Measurements from ENCODE around the gene ZSCAN22. TPM values are rescaled to one million over a fixed set of nuclear protein-coding genes. Genes with fewer than 3 reads are reported as not detected.

Gene ZSCAN22
- total RNA-seq, 2 donors from 2014 or later: 4.0 to 5.0 TPM

DNA sequence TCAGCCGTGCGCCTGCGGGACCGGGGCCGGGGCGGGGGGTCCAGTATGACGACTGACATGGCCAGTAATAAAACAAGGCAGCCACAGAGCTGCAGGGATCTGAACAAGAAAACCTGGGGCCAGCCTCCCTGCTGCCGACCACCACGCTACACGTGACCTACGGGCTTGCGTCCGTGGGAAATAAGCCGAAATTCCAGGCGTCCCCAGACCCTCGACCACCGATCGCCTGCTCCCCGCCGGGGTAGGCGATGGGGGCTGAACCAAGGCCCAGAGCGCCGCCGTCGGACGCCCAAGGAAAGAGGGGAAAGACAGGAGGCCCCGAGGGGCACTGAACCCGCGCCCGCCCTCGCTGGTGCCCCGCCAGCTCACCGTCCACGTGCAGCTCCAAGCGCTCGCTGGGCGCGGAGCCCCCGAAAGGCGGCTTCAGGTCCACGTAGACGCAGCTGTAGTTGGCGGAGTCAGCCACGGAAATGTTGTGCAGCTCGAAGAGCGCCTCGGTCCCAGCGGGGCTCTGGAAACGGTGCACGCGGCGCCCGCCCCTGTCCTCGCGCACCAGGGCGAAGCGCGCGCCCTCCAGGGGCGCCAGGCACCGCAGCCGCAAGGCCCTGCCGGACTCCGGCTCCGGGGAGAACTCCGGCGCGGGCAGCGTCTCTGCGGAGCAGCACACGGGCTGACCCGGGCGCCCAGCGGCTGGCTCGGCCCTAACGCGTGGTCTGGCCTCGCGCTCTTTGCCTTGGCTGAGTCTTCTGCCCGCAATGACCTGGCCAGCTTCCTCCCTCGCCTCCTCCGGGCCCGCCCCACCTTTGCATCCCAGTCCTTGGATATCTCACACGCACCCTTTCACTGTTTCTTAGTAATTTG lies 23.4 kb downstream of the ZSCAN22 start:
- Mint-ChIP-seq H3K4me3 (no peak overlapping the region), H3K27me3 (ENCODE audit: low read depth) (no peaks in the 10 kb centered on the region)

DNA sequence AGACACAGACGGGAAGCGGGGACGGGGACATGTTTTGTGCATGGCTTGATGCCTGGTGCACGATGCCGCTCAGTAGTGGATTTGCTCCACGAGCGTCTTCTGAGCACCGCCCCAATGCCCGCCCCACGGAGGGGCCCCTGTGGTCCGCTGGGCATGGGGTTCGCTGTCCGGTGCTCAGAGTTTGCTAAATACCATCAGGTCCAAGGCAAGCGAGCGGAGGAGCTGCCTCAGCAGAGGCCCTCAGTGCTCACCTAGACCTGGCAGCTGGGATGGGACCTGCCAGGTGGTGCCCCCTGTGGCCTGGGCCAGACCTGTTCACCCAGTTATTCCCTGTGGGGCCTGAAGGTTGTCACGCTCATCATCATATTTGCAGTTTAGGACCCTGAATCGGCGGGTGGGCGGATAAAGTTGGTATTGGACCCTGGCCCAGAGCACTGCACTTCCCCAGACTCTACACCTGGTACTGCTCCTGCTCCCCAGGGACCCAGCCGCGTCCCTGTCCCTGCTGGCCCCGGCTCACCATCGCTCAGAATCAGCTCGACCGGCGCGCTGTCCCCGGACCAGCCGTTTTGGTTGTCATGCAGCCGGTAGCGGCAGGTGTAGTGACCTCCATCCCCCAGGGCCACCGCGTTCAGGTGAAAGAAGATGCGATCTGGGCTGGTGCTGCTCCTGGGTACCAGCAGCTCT lies 24.2 kb downstream of the ZSCAN22 start:
- Mint-ChIP-seq H3K4me3 (peak overlapping the region in 1 of 2 donors; percentile 36), H3K27me3 (ENCODE audit: low read depth) (no peaks in the 10 kb centered on the region), H3K27ac (no peak overlapping the region), H3K36me3 (ENCODE audit: insufficient read depth in 2 of 2) (peaks cover 2 to 8% of the 10 kb centered on the region in 2 donors), H3K9me3 (no peaks in the 10 kb centered on the region), H3K4me1 (ENCODE audit: low read depth) (peaks cover 31% of the 10 kb centered on the region)
- no peak for DNase-seq
- no peak for ATAC-seq (replicated peaks in 1 of 2)

More for the DNA sequence above, 23.4 kb downstream of the ZSCAN22 start:
- H3K9me3 Mint-ChIP-seq: no peaks in the 10 kb centered on the region
- peaks cover 39% of the 10 kb centered on the region for H3K4me1 Mint-ChIP-seq (ENCODE audit: low read depth)
- ATAC-seq (replicated peaks in 1 of 2) (no peak), DNase-seq (no peak)
- H3K36me3 Mint-ChIP-seq (ENCODE audit: insufficient read depth in 2 of 2): peaks cover 2 to 14% of the 10 kb centered on the region in 2 donors
- H3K27ac Mint-ChIP-seq: no peak overlapping the region

DNA sequence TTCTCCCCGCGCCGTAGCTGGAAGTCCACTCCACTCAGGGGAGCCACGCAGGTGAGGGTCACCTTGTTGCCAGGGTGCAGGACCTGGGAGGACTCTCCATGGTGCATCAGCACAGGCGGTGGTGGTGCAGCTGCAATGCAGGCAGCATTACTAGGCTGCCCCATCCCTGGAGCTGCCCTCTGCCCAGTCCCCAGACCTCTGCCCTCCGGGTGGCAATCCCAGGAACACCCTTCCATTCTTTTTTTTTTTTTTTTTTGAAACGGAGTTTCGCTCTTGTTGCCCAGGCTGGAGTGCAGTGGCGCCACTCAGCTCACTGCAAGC lies 24.7 kb downstream of the ZSCAN22 start:
- H3K9me3 Mint-ChIP-seq: no peaks in the 10 kb centered on the region
- no peaks in the 10 kb centered on the region for H3K27me3 Mint-ChIP-seq (ENCODE audit: low read depth)
- ATAC-seq (replicated peaks in 1 of 2): no peak
- peaks cover 26% of the 10 kb centered on the region for H3K4me1 Mint-ChIP-seq (ENCODE audit: low read depth)
- peaks cover 2 to 8% of the 10 kb centered on the region in 2 donors for H3K36me3 Mint-ChIP-seq (ENCODE audit: insufficient read depth in 2 of 2)
- H3K27ac Mint-ChIP-seq: no peak overlapping the region
- DNase-seq: no peak
- H3K4me3 Mint-ChIP-seq: no peak overlapping the region

DNA sequence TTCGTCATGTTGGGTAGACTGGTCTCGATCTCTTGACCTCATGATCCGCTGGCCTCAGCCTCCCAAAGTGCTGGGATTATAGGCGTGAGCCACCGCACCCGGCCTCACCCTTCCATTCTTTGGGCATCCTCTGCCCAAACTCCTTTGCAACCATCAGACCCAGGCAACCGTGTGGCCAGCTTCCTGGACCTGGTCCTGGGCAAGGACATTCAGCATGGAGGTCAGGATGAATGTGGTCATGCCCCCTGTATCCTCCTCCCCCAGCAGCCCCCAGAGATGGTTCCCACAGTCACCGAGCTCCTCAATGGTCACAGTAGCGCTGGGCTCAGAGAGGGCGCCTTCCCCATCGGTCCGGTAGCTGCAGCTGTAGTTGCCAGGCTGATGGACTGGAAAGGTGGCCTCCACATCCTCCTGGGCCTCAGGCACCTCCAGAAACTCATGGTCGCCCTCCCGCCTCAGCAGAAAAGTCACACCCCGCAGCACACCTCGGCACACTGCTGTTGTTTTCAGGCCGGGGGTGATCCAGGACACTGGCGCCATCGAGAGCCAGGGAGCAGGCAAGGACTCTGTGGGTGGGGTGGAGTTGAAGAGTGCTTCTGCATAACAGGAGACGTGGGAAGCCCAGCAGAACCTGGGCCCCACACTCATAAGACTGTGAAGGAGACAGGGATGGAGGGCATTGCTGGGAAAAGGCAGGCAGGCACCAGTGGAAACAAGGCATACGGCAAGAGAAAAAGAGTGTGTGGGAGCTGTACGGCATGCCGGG lies 25.4 kb downstream of the ZSCAN22 start:
- Mint-ChIP-seq H3K9me3 (no peaks in the 10 kb centered on the region), H3K27ac (no peak overlapping the region), H3K4me3 (no peak overlapping the region), H3K27me3 (ENCODE audit: low read depth) (no peaks in the 10 kb centered on the region), H3K36me3 (ENCODE audit: insufficient read depth in 2 of 2) (peaks cover 2 to 6% of the 10 kb centered on the region in 2 donors), H3K4me1 (ENCODE audit: low read depth) (peaks cover 23% of the 10 kb centered on the region)
- DNase-seq (no peak), ATAC-seq (replicated peaks in 1 of 2) (no peak)

DNA sequence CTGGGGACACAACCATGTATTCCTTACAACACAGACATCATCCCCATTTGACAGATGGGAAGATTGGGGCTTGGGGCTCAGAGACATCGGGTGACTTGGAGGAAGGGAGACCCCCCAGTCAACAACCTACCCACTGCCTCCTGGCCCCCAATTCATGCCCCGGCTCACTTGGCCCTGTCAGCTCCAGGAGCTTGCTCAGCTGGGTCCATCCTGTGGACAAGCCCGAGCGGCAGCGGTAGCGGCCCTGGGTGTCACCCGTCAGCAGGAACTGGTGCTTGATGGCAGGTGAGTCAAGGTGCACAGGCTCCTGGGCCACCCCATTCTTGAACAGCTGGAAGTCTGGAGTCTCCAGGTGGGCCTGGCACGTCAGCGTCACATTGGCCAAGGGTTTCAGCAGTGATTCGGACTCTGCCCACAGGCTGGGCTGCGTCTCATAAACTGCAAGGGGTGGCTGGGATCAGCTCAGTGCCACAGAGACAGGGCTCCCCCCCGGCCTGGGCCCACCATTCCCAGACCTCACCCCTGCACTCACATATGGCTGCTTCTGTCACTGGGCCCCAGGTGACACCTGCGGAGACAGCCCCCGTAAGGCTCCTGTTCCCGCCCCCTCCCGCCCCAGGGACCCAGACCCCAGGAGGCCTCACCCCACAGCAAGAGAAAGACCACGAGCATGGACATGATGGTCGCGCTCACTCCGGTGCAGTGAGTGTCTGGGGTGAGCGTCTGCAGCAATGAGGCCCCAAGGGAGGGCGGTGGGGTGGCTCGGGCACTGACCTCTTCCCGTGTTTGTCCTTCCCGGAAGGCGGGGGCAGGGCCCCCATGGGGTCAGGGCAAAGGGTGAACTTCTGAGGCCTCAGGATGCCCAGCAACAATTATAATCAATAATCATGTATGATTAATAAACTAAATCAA lies 26.2 kb downstream of the ZSCAN22 start, which contains the start of gene A1BG:
Gene A1BG (minus strand): TSS at position 733 of the 912 bp plus-strand sequence. CDS start 55 bp downstream, at position 678.
- no peak within 1 kb of the TSS for H3K4me3 Mint-ChIP-seq
- peaks cover 2 to 4% of the 10 kb centered on the region in 2 donors for H3K36me3 Mint-ChIP-seq (ENCODE audit: insufficient read depth in 2 of 2)
- H3K9me3 Mint-ChIP-seq: no peaks in the 10 kb centered on the region
- H3K27me3 Mint-ChIP-seq (ENCODE audit: low read depth): no peaks in the 10 kb centered on the region
- H3K27ac Mint-ChIP-seq: no peak within 1 kb of the TSS
- no peak for ATAC-seq (replicated peaks in 1 of 2)
- H3K4me1 Mint-ChIP-seq (ENCODE audit: low read depth): peaks cover 20% of the 10 kb centered on the region
- DNase-seq: no peak

DNA sequence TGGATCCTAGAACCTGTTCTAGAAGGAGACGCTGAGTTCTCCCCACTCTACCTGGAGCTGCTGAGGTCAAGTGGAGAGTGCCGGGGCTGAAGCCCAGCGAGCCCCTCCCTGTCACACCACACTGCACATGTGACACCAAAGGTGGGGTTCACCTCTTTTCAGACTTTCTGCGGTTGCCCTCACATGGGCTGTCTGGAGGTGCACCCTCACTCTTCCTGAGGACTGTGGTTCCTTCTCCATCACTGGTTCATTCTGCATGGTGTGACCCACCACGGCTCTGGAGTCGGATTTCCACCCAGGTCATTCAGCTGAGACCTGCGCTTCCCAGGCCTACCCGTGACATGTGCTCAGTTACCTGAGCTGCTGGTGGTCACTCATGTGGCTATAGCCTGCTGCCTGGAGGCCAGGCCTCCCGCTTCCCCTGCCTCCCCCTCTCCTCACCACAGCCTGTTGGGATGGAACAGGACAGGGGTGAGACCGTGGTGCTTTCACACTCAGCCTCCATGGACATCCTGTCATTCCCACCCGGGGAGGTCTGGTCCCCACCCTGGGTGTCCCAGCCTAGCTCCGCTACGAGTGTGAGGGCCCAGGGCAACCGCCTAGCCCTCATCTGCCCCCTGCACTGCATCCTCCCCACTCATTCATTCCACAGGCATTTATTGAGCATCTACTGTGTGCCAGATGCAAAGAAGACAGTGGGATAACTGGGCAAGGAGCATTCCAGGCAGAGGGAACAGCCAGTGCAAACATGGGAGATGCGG lies 27.1 kb downstream of the ZSCAN22 start:
- DNase-seq (no peak), ATAC-seq (replicated peaks in 1 of 2) (no peak)
- no peak overlapping the region for H3K27ac Mint-ChIP-seq
- H3K9me3 Mint-ChIP-seq: no peaks in the 10 kb centered on the region
- H3K4me1 Mint-ChIP-seq (ENCODE audit: low read depth): peaks cover 11% of the 10 kb centered on the region
- no peaks in the 10 kb centered on the region for H3K27me3 Mint-ChIP-seq (ENCODE audit: low read depth)
- no peak overlapping the region for H3K4me3 Mint-ChIP-seq
- peaks cover 2 to 4% of the 10 kb centered on the region in 2 donors for H3K36me3 Mint-ChIP-seq (ENCODE audit: insufficient read depth in 2 of 2)

DNA sequence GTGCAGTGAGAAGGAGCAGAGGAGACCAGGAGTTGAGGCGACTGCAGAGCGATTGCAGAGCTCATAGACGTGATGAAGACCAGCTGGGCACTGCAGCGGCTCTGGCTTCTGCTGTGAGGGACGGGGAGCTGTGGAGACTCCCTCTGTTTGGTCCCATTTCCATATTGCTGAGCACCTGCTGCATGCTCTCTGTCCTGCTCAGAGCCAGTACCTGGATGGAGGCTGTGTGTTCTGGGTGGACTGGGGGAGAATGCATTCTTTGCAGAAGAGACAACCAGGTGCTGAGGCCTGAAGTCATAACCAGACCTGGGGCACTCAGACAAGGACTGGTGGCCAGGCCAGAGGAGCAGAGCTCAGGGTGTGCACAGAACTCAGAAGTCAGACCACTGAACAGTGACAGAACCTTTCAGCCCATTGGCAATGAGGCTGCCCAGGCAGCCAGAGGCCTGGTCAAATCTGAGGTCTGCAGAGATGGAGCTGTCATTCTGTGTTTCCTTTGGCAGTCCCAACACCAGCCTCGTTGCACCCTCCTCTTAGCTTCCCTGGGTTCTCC lies 27.8 kb downstream of the ZSCAN22 start:
- no peak overlapping the region for H3K4me3 Mint-ChIP-seq

DNA sequence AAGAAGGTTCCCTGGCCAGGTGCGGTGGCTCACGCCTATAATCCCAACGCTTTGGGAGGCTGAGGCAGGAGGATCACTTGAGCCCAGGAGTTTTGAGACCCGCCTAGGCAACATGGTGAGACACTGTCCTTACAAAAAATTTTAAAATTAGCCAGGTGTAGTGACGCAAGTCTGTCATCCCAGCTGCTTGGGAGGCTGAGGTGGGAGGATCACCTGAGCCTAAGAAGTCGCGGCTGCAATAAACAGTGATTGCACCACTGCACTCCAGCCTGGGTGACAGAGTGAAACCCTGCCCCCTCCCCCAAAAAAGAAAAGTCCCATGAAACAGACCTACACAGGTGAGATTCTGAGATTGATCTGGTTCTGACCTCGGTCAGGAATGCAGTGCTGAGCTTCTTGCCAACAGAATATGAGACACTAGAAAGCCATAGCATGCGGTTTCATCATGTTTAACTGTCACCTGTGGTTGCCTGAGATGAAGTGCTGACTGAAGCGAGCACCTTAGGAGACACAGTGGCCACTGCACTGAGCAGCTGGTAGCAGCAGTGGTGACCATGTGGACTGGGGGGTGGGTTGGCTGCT lies 28.5 kb downstream of the ZSCAN22 start:
- H3K4me1 Mint-ChIP-seq (ENCODE audit: low read depth): no peaks in the 10 kb centered on the region
- H3K27me3 Mint-ChIP-seq (ENCODE audit: low read depth): no peaks in the 10 kb centered on the region
- peak overlapping the region in 1 of 2 donors; percentile 37 for H3K4me3 Mint-ChIP-seq
- no peak for DNase-seq
- H3K36me3 Mint-ChIP-seq (ENCODE audit: insufficient read depth in 2 of 2): no peaks in the 10 kb centered on the region
- H3K27ac Mint-ChIP-seq: no peak overlapping the region
- no peak for ATAC-seq (replicated peaks in 1 of 2)
- H3K9me3 Mint-ChIP-seq: no peaks in the 10 kb centered on the region

More for the DNA sequence above, 27.8 kb downstream of the ZSCAN22 start:
- DNase-seq (no peak), ATAC-seq (replicated peaks in 1 of 2) (no peak)
- Mint-ChIP-seq H3K27ac (no peak overlapping the region), H3K27me3 (ENCODE audit: low read depth) (no peaks in the 10 kb centered on the region), H3K9me3 (no peaks in the 10 kb centered on the region), H3K36me3 (ENCODE audit: insufficient read depth in 2 of 2) (peaks cover 1 to 2% of the 10 kb centered on the region in 2 donors), H3K4me1 (ENCODE audit: low read depth) (peaks cover 4% of the 10 kb centered on the region)

DNA sequence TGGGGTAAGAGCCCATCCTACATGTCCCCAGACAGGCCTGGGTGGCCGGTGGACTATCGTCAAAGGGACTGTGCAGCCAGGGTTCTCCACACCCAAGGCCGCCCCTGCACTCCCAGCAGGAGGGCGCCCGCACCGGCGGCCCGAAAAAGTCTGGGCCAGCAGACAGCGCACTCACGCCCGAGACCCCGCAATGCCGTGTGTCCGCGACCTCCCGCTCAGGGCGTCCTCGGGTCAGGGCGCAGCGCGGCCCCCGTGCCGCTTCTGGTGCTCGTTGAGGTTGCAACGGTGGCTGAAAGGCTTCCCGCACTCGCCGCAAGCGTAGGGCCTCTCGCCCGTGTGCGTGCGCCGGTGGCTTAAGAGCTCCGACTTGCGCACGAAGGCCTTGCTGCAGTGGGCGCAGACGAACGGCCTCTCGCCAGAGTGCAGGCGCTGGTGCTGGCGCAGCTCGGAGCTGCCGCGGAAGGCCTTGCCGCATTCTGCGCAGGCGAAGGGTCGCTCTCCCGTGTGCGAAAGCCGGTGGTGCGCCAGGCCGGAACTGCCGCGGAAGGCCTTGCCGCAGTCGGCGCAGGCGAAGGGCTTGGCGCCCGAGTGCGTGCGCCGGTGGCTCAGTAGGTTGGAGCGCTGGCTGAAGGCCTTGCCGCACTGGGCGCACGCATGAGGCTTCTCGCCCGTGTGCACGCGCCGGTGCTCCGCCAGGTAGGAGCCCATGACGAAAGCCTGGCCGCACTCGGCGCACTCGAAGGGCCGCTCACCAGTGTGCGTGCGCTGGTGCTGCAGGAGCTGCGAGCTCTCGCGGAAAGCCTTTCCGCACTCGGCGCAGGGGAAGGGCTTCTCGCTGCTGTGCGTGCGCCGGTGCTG lies 29.3 kb downstream of the ZSCAN22 start:
- Mint-ChIP-seq H3K9me3 (no peaks in the 10 kb centered on the region), H3K4me3 (peak overlapping the region; percentile 63 to 64), H3K36me3 (ENCODE audit: insufficient read depth in 2 of 2) (no peaks in the 10 kb centered on the region), H3K27ac (no peak overlapping the region), H3K27me3 (ENCODE audit: low read depth) (no peaks in the 10 kb centered on the region), H3K4me1 (ENCODE audit: low read depth) (peaks cover 3% of the 10 kb centered on the region)
- ATAC-seq (replicated peaks in 1 of 2) (peak; percentile 63 to 71), DNase-seq (peak; percentile 38 to 42)

DNA sequence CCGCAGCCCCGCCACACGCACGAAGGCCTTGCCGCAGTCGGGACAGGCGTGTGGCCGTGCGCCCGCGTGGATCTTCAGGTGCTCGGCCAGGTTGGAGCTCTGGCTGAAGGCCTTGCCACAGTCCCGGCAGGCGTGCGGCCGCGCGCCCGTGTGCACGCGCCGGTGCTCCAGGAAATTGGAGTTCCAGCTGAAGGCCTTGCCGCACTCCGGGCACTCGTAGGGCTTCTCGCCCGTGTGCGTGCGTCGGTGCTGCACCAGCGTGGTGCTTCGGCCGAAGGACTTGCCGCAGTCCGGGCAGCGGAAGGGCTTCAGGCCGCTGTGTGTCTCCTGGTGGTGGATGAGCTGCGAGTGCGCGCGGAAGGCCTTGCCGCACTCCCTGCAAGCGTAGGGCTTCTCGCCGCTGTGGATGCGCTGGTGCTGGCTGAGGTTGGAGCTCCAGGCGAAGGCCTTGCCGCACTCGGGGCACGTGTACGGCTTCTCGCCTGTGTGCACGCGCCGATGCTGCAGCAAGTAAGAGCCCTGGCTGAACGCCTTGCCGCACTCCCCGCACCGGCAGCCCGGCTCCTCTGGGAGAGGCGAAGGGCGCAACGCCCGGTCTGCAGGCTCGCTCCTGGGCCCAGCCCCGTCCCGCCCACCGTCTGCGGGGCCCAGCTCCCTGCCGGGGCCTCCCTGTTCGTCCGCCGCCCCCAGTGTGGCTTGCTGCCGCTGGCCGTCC lies 30.1 kb downstream of the ZSCAN22 start:
- Mint-ChIP-seq H3K27me3 (ENCODE audit: low read depth) (no peaks in the 10 kb centered on the region), H3K27ac (no peak overlapping the region), H3K4me3 (peak overlapping the region; percentile 63 to 64), H3K36me3 (ENCODE audit: insufficient read depth in 2 of 2) (no peaks in the 10 kb centered on the region), H3K4me1 (ENCODE audit: low read depth) (peaks cover 11% of the 10 kb centered on the region), H3K9me3 (no peaks in the 10 kb centered on the region)
- DNase-seq (no peak), ATAC-seq (replicated peaks in 1 of 2) (no peak)
